RCC 7860 (cell line): ENCODE results near the gene CDC25B.
A peak's percentile ranks its signal among the peaks of the same experiment; 100 is the strongest.

ENCODE experiments used
- DNase-seq: peaks from one replicate; pipeline ENCODE4 v3.0.0-alpha.2; 2015; ENCODE audit warnings: low spot score
- FAIRE-seq: peaks from 2 replicates; lab custom pipeline; 2012; peaks lifted over from hg19 to GRCh38; lab: Jason Lieb, UNC

The CDC25B gene

DNA sequence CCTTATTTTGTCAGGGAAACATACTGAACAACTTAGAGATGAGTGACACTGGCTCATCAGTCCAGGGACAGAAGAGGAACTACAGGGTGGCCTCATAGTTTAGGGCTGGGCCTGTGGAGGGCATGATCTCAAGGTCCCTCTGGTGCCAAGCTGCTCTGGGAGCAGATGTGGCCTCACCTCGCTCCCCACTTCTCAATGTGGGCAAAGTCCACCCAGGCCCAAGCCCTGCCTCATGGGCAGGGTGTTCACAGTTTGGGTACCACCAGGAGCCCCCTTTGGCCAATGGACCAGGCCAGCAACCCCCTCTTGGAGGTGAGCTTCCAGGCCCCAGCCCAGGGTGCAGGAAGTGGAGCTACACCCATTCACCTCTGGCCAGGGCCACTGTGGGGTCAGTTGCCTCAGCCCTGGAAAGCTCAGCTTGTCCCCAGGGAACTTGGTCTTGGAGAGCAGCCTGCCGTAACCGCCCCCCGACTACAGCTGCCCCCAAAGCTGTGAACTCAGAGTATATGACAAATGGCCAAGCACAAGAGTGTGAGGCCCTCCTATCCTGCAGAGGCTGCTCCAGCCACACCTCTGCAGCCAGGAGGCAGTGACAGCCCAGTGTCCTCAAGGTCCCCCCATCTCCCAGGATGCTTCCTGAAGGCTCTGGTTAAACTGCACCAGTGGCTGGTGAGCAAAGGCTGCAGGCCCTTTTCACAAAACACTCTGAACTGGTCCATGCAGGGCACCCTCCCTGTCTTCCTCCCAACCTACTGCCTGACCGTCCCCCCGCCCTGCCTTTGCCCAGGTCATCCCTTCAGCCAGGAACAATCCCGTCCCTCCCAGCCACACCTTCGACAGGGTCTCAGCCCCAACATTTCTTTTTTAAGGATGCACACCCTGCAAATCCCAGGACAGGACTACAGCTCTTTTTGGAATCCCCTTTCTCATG lies 32.2 kb upstream of the CDC25B start:
- FAIRE-seq: no peak

DNA sequence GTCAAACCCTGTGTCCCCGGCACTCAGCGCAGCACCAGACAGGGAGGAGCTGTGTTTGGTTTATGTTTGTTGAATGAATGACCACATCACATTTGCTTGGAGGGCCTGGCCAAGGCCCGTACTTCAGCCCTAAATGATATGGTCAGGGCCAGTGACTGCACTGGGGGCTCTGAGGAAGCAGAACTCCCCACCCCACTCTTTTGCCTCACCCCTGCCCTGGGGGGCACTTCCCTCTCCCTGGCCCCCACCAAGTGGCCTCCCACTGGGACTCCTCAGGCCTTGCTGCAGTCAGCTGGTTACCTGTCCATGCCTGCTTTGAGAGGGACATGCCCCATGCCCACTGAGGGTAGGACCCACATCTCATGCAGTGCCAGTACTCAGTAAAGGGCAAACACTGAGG lies 31.5 kb upstream of the CDC25B start:
- no peak for FAIRE-seq
- DNase-seq: no peak

More for the DNA sequence above, 32.2 kb upstream of the CDC25B start:
- DNase-seq: no peak

- DNase-seq: no peak
Observed at GRCh38 chr20:3765171-3765882, 30.8 kb upstream of the CDC25B start.

DNA sequence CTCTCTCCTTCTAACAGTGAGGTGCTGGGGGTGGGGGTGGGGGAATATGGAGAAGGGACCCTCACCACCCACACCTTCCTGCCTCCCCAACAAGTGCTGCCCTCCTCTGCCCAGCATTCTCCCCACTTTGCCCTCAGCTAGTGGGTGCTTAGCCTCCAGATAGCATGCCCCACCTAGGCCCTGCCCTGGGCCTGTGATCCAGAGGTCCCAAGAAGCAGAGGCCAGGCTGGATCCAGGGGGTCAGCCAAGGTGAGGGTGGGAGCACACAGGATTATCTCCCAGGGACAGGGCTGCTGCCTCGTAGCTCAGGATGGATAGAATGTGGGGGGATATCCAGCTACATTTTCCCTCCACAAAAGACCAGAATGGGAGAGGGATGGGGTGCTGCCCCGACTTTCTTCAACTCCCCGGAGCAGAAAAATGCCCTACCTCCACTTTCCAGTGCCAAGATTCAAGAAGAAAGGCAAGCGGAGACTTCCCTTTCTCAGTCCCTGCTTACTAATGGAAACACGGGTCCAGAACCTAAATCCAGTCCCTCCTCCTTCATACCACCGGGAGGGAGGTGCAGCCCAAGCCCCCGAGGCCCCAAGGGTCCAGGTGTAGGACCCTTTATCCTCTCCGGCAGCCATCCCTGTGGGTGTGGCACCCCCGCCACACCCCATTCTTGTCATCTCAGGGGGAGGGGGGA lies 29.5 kb upstream of the CDC25B start:
- DNase-seq (no peak), FAIRE-seq (no peak)

More at GRCh38 chr20:3765171-3765882, 30.8 kb upstream of the CDC25B start:
- FAIRE-seq: no peak

- DNase-seq (no peak), FAIRE-seq (no peak)
Observed at GRCh38 chr20:3767110-3767426, 29.0 kb upstream of the CDC25B start.

DNA sequence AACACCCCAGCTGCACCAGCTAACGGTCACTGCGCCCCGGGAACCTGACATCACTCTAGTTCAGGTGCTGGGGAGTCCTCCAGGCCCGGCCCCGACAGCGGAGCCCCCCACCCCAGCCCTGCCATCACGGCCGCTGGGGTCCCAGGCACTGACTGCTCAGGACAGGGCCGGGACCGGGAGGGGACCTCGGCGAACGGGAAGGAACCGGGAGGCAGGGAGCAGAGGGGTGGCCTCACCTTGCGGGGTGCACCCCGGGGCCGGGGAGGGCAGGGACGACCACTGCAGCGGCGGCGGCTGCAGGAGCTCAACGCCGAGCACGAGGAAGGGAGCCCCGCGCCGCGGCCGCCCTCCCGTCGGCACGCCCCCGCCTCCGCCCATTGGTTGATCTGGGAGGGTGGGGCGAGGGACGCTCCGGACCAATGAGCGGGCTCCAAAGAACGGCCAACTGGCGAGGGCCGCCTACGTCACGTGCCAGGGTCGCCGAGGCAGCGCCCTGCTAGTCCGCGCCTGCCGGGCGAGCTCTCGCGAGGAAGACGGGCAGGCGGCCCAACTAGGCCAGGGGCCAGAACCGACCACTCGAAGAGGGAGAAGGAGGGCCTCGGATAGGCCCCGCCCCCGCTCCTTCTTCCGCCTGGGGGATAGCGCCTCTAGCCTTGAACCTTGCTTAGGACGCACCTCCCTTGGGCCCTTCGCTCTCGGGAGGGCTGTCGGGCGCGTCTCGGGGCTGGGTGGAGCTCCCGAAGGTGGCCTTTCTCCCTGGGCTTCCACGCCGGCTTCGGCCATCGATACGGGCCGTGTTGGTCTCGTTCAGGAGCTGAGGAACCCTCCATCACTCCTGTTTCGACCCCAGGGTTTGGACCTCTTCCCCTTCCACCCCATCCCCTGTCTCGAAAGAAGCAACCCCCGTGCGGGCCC lies 28.4 kb upstream of the CDC25B start, which contains the start of gene ADISSP:
TSS of gene ADISSP (minus strand) at position 327 of the 915 bp plus-strand sequence. CDS start 7,653 bp downstream, outside the sequence.
- FAIRE-seq (peak; percentile 67), DNase-seq (peak; percentile 95)

GRCh38 chr20:3768342-3769130 lies 27.6 kb upstream of the CDC25B start:
- FAIRE-seq (no peak), DNase-seq (peak; percentile 70)

DNA sequence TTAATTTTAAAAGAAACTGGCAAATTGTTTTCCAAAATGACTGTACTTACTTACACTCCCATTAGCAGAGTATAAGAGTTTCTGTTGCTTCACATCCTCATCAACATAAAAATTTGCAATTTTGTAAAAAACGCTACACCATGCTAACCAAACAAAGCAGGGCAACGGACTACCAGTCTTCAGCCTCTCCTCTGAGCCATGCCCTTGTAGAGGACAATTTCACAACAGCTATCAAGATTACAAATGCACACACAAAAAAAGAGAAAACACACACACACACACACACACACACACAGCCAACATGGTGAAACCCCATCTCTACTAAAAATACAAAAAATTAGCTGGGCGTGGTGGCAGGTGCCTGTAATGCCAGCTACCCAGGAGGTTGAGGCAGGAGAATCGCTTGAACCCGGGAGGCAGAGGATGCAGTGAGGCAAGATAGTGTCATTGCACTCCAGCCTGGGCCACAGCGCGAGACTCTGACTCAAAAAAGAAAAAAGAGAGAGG lies 24.5 kb upstream of the CDC25B start:
- DNase-seq: no peak

GRCh38 chr20:3775457-3776108 lies 20.5 kb upstream of the CDC25B start:
- FAIRE-seq: no peak
- DNase-seq: no peak

More for the DNA sequence above, 24.5 kb upstream of the CDC25B start:
- FAIRE-seq: no peak

GRCh38 chr20:3777381-3777715 lies 18.8 kb upstream of the CDC25B start:
- DNase-seq (no peak), FAIRE-seq (no peak)

DNA sequence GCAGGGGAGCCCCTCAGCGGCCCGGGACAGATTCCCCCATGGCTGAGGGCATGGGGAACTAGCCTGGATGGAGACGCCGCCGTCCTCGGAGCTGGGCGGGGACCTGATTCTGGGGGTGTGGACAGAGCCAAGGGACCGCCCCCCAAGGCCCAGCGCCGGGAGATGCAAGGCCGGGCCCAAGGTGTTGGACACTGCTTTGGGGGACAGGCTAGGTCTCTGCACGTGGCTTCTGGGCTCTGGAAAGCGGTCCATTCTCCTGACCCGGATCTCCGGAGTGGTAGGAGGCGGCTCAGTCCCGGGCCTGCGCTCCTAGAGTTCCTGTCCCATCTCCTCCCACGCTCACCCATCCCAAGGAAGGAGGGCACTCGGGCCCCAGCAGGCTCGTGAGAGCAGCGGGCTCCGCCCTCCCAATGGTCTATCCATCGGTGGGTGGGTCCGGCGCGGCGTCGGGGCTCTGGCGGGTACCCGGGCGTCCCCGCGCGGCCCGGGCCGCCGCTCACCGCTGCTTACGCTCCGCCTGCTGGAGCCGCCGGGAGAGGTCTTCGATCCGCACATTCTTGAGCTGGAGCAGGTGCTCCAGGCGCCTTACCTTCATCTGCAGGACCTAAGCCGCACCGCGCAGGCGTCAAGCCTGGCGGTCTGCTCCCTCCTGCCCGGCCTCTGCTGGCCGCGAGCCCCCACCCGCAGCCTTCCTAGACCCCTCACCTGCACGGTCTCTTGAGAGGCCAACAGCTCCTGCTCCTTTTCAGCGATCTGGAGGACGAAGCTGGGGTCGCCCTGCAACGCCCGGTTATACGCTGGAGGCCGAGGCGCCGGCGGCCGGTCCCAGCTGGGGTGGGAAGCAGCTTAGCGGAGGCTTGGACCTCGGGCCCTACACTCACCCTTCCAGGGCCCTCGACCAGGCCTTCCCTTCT lies 18.1 kb upstream of the CDC25B start:
- no peak for FAIRE-seq
- no peak for DNase-seq

DNA sequence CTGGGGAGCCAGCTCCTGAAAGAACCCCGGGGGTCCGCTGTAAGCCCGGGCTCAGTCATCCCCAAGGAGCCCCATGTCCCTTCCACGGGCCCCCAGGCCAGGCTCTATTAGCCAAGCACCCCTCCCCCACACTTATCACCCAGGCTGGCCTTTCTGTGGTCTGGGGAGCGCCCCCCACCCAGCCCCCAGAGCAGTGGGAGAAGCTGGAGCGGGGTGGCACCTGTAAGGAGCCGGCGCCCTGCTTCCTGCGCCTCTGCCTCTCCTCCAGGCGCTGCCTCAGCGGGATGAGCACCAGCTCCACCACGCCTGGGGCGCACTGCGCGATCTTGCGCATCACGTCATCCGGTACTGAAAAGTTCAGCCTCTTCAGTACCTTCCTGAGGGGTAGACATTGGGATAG lies 17.1 kb upstream of the CDC25B start:
- FAIRE-seq: no peak
- DNase-seq: no peak

DNA sequence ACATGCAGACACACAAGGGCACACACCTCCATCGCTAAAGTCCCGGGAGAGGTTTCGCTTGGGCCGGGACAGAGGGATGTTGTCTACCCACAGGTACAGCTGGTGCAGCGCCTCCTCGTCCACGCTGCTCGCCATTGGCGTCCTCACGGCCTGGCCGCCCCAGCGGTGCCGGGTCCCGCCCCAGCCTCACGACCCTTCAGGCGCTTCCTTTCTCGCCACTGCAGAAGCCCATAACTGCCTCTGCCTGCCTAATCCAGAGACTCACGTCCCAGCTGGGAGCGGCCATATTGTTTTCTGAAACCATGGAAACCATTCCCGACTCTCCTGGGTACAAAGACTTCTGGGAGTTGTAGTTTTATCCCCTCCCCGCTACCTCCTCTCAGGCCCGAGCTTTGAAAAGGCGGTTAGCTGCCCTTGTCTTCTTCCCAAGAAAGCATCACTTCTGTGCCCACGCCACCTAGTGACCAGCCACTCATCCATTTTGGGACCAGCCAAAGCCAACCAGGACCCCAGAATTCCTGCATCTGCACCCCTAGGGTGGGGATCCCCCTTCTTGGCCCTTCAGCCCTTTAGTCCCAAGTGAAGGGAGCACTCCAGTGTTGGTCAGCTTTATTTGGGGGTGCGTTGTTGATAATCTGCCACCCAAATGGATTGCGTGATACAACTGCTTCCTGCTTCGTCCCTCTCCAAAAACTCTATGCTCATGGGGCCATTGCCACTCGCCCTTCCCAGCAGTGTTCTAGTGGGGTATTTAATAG lies 14.8 kb upstream of the CDC25B start, which contains the start of gene SPEF1:
TSS of gene SPEF1 (minus strand) at position 296 of the 758 bp plus-strand sequence. CDS start at position 135, 161 bp downstream.
- peak; percentile 86 for FAIRE-seq
- peak; percentile 90 for DNase-seq

- FAIRE-seq (no peak), DNase-seq (no peak)
Observed at GRCh38 chr20:3782597-3782996, 13.5 kb upstream of the CDC25B start.

DNA sequence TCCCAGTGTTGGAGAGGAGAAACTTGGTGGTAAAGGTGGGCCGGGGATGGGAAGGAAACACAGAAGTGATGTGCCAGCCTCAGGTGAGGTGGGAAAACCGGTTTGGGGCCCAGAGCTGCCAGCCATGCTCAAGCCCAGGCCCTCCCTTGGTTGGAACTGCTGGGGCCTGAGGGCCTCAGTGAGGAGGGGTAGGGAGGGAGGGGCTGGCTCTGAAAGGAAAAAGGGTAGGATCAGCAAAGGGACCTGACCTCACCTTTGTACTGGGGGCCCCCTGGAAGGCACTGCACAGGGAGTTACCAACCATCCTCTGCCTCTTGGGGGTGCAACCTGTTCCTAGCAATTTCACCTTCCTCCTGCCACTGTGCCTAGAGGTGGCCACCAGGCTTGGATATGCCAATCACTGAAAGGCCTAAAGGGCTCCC lies 13.0 kb upstream of the CDC25B start:
- FAIRE-seq (no peak), DNase-seq (no peak)

GRCh38 chr20:3783511-3784195 lies 12.5 kb upstream of the CDC25B start:
- no peak for FAIRE-seq
- DNase-seq: no peak
